Esophagus muscularis mucosa (tissue), 4 donors: ENCODE results near the gene LDLRAD3. TPM values are rescaled to one million over a fixed set of nuclear protein-coding genes. Genes with fewer than 3 reads are reported as not detected.

ENCODE experiments used
- DNase-seq: peaks from one replicate; pipeline ENCODE4 v3.0.0-alpha.2; 2017; ENCODE audit errors: extremely low spot score
- H3K27ac ChIP-seq, 4 donors: fragments of 200-600 bp; sonication (generic); replicated peaks in 1 of 4; 1 replicate in 3 of 4; 2 replicates in 1 of 4; pipeline ENCODE4 v1.5.1; 2016 to 2019; ENCODE audit warnings: mild to moderate bottlenecking in 1 of 4
- H3K27me3 ChIP-seq, 4 donors: fragments of 200-600 bp; sonication (generic); one replicate each; pipeline versions ENCODE4 v1.5.1 to v1.6.0; 2016 to 2019
- H3K36me3 ChIP-seq, 4 donors: fragments of 200-600 bp; sonication (generic); one replicate each; pipeline ENCODE4 v1.5.1; 2016 to 2019
- H3K4me1 ChIP-seq, 4 donors: fragments of 200-600 bp; sonication (generic); one replicate each; pipeline ENCODE4 v1.5.1; 2016 to 2019
- H3K4me3 ChIP-seq, 4 donors: fragments of 200-600 bp; sonication (generic); 1 replicate in 2 of 4; 2 replicates in 2 of 4; pipeline ENCODE4 v1.5.1; 2016 to 2019; ENCODE audit warnings: mild to moderate bottlenecking in 4 of 4, moderate library complexity in 1 of 4
- H3K9me3 ChIP-seq, 4 donors: fragments of 200-600 bp; sonication (generic); 1 replicate in 3 of 4; 2 replicates in 1 of 4; pipeline ENCODE4 v1.5.1; 2016 to 2019
- CTCF ChIP-seq, 3 experiments: fragments of 200-600 bp in 2 of 3; fragments of 450-650 bp in 1 of 3; sonication (generic) in 2 of 3; IDR thresholded peaks; one replicate each; pipeline ENCODE4 v1.5.1; 2017 to 2019; ENCODE audit warnings: antibody characterized with exemption in 3 of 3, mild to moderate bottlenecking in 2 of 3, moderate library complexity in 1 of 3
- EP300 ChIP-seq: sonication (generic); formaldehyde crosslinking; IDR thresholded peaks from one replicate; pipeline ENCODE4 v1.6.1; 2017; ENCODE audit warnings: antibody characterized with exemption
- POLR2A ChIP-seq: fragments of 450-650 bp; IDR thresholded peaks from one replicate; pipeline ENCODE4 v1.6.1; 2017; ENCODE audit warnings: antibody characterized with exemption, moderate library complexity, mild to moderate bottlenecking, low read depth
- POLR2AphosphoS5 ChIP-seq, 2 donors: sonication (generic); formaldehyde crosslinking; IDR thresholded peaks; one replicate each; pipeline ENCODE4 v1.6.1; 2017; ENCODE audit warnings: antibody characterized with exemption in 2 of 2
- WGBS: methylation state at CpG from one replicate; pipeline ENCODE4 v1.1.5; 2018; 5-methylcytosine and 5-hydroxymethylcytosine counted together
- intact Hi-C: fragments of 100-400 bp; cut with DNase I; formaldehyde crosslinking; loops from one replicate; pipeline ENCODE4 v1.15.1; 2023
- total RNA-seq, 4 donors: library from RNA; depleted of rRNA; stranded (reverse); fragments of >200 nt; gene quantifications; one replicate each; pipeline versions ENCODE4 v1.1.0 to v1.2.1, GENCODE V29; 2016

The LDLRAD3 gene
- total RNA-seq, 4 donors from 2014 or later = 6.8 to 8.7 (median 8.2) TPM

GRCh38 chr11:36016709-36017108 is 72.8 kb downstream of the LDLRAD3 start:
- Histone ChIP-seq H3K4me3 (no peak overlapping the region), H3K27ac (no peak overlapping the region), H3K27me3 (no peaks in the 10 kb centered on the region), H3K4me1 (peaks cover 0 to 14% (median 2%) of the 10 kb centered on the region in 4 donors), H3K36me3 (no peaks in the 10 kb centered on the region), H3K9me3 (no peaks in the 10 kb centered on the region)
- DNase-seq = no peak
- WGBS = 93% methylated on average over 4 of the region's 4 CpGs
- intact Hi-C loops = no loop called here
- TF ChIP-seq EP300 (no peak), CTCF (IDR thresholded peaks at IDR 0.05) (no peak), POLR2AphosphoS5 (IDR thresholded peaks at IDR 0.05) (no peak), POLR2A (no peak)

GRCh38 chr11:36019005-36019596 is 75.2 kb downstream of the LDLRAD3 start:
- intact Hi-C loops = no loop called here
- no peaks in the 10 kb centered on the region for H3K9me3 ChIP-seq
- WGBS = 91% methylated on average over 8 of the region's 8 CpGs

GRCh38 chr11:36019722-36020121 is 75.9 kb downstream of the LDLRAD3 start:
- no peaks in the 10 kb centered on the region for H3K36me3 ChIP-seq
- intact Hi-C loops = no loop called here
- no peaks in the 10 kb centered on the region for H3K27me3 ChIP-seq
- 95% methylated on average over 4 of the region's 4 CpGs for WGBS
- no peak overlapping the region for H3K4me3 ChIP-seq
- peaks cover 0 to 10% (median 2%) of the 10 kb centered on the region in 4 donors for H3K4me1 ChIP-seq
- H3K9me3 ChIP-seq = no peaks in the 10 kb centered on the region
- no peak overlapping the region for H3K27ac ChIP-seq
- no peak for TF ChIP-seq POLR2AphosphoS5 (IDR thresholded peaks at IDR 0.05)
- TF ChIP-seq EP300 = no peak
- DNase-seq = no peak

More at GRCh38 chr11:36019005-36019596, 75.2 kb downstream of the LDLRAD3 start:
- Histone ChIP-seq H3K4me1 (peaks cover 0 to 10% (median 2%) of the 10 kb centered on the region in 4 donors), H3K4me3 (no peak overlapping the region), H3K27me3 (no peaks in the 10 kb centered on the region), H3K27ac (no peak overlapping the region), H3K36me3 (no peaks in the 10 kb centered on the region)
- DNase-seq = no peak
- TF ChIP-seq POLR2AphosphoS5 (IDR thresholded peaks at IDR 0.05) = no peak
- no peak for TF ChIP-seq EP300
- no peak for TF ChIP-seq CTCF (IDR thresholded peaks at IDR 0.05)
- no peak for TF ChIP-seq POLR2A

- 94% methylated on average over 7 of the region's 7 CpGs for WGBS
- no peak overlapping the region for H3K4me3 ChIP-seq
- intact Hi-C loops = no loop called here
- DNase-seq = no peak
- no peaks in the 10 kb centered on the region for H3K27me3 ChIP-seq
- no peaks in the 10 kb centered on the region for H3K4me1 ChIP-seq
- no peaks in the 10 kb centered on the region for H3K36me3 ChIP-seq
- H3K9me3 ChIP-seq = no peaks in the 10 kb centered on the region
- TF ChIP-seq CTCF (IDR thresholded peaks at IDR 0.05) (no peak), EP300 (no peak)
- no peak overlapping the region for H3K27ac ChIP-seq
Observed at GRCh38 chr11:36022882-36023281, 79.0 kb downstream of the LDLRAD3 start.

- Histone ChIP-seq H3K27ac (no peak overlapping the region), H3K9me3 (no peaks in the 10 kb centered on the region), H3K27me3 (no peaks in the 10 kb centered on the region), H3K36me3 (no peaks in the 10 kb centered on the region), H3K4me1 (no peaks in the 10 kb centered on the region), H3K4me3 (no peak overlapping the region)
- intact Hi-C loops = no loop called here
- 43% methylated on average over 2 of the region's 2 CpGs for WGBS
- no peak for DNase-seq
- no peak for TF ChIP-seq POLR2AphosphoS5 (IDR thresholded peaks at IDR 0.05)
Observed at GRCh38 chr11:36023922-36024321, 80.1 kb downstream of the LDLRAD3 start.

- no peaks in the 10 kb centered on the region for H3K9me3 ChIP-seq
- no peak for DNase-seq
- WGBS = 100% methylated on average over 1 of the region's 1 CpG
- intact Hi-C loops = no loop called here
- H3K36me3 ChIP-seq = no peaks in the 10 kb centered on the region
- no peaks in the 10 kb centered on the region for H3K27me3 ChIP-seq
- H3K4me3 ChIP-seq = no peak overlapping the region
- no peak for TF ChIP-seq EP300
- TF ChIP-seq POLR2A = no peak
- TF ChIP-seq POLR2AphosphoS5 (IDR thresholded peaks at IDR 0.05) = no peak
- no peak for TF ChIP-seq CTCF (IDR thresholded peaks at IDR 0.05)
- no peaks in the 10 kb centered on the region for H3K4me1 ChIP-seq
- no peak overlapping the region for H3K27ac ChIP-seq
Observed at GRCh38 chr11:36024716-36025115, 80.9 kb downstream of the LDLRAD3 start.
